Mesothelial cell of epicardium (in vitro differentiated cells): ENCODE measurements around the gene ZNF536. TPM values are rescaled to one million over a fixed set of nuclear protein-coding genes. Genes with fewer than 3 reads are reported as not detected.

ENCODE experiments used
- DNase-seq, 2 experiments: peaks; one replicate each; pipeline ENCODE4 v3.0.0; 2021; ENCODE audit warnings: low spot score in 2 of 2; ENCODE audit not compliant: unreplicated experiment in 2 of 2
- H3K27ac Mint-ChIP-seq: 2 replicates; pipeline ENCODE4 v1.8.0; 2021; ENCODE audit warnings: mixed read lengths
- H3K27me3 Mint-ChIP-seq: 2 replicates; pipeline ENCODE4 v1.8.0; 2021; ENCODE audit warnings: low read depth, mixed read lengths
- H3K36me3 Mint-ChIP-seq: 2 replicates; pipeline ENCODE4 v1.8.0; 2021; ENCODE audit warnings: mixed read lengths
- H3K4me1 Mint-ChIP-seq: 2 replicates; pipeline ENCODE4 v1.8.0; 2021; ENCODE audit warnings: mixed read lengths
- H3K4me3 Mint-ChIP-seq: 2 replicates; pipeline ENCODE4 v1.8.0; 2021; ENCODE audit warnings: mild to moderate bottlenecking, moderate library complexity, mixed read lengths
- H3K9me3 Mint-ChIP-seq: 2 replicates; pipeline ENCODE4 v1.8.0; 2021; ENCODE audit warnings: mixed read lengths
- CTCF ChIP-seq: fragments of 200-600 bp; sonication (generic); IDR thresholded peaks from one replicate; pipeline ENCODE4 v1.5.0; 2021; ENCODE audit warnings: antibody characterized with exemption; ENCODE audit not compliant: unreplicated experiment
- total RNA-seq: library from RNA; stranded (reverse); gene quantifications from 3 replicates; pipeline ENCODE4 v1.2.1, GENCODE V29; 2021

ZNF536 gene
- total RNA-seq, 1 donor from 2014 or later: 9.2 TPM

GRCh38 chr19:30530751-30531150, 158.6 kb downstream of the ZNF536 start:
- no peak overlapping the region for H3K27ac Mint-ChIP-seq
- TF ChIP-seq CTCF: no peak
- H3K36me3 Mint-ChIP-seq: no peaks in the 10 kb centered on the region
- H3K4me1 Mint-ChIP-seq: no peaks in the 10 kb centered on the region
- no peak for DNase-seq
- no peaks in the 10 kb centered on the region for H3K9me3 Mint-ChIP-seq
- no peak overlapping the region for H3K4me3 Mint-ChIP-seq
- peaks cover 19% of the 10 kb centered on the region for H3K27me3 Mint-ChIP-seq

DNA sequence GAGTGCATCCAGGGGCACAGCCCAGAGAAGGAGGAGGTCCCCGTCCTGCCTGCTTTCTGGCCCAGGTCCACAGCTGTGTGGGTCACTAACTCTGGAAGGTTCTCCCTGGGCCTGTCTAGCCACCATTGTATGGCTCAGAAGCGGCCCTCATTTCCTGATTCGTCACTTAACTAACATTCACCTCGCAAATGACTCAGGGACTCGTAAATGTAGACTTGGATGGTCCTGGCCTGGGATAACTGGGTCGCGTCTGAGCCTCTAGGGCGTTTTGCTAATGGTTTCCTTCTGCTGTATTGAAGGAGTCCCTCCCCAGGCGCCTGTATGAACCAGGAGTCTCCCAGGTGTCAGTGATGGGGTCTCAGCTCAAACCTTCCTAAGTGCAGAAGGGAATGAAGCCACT, 162.8 kb downstream of the ZNF536 start:
- no peaks in the 10 kb centered on the region for H3K9me3 Mint-ChIP-seq
- DNase-seq: no peak
- H3K4me3 Mint-ChIP-seq: no peak overlapping the region
- no peaks in the 10 kb centered on the region for H3K36me3 Mint-ChIP-seq
- no peaks in the 10 kb centered on the region for H3K4me1 Mint-ChIP-seq
- TF ChIP-seq CTCF: no peak
- peaks cover 29% of the 10 kb centered on the region for H3K27me3 Mint-ChIP-seq
- no peak overlapping the region for H3K27ac Mint-ChIP-seq

DNA sequence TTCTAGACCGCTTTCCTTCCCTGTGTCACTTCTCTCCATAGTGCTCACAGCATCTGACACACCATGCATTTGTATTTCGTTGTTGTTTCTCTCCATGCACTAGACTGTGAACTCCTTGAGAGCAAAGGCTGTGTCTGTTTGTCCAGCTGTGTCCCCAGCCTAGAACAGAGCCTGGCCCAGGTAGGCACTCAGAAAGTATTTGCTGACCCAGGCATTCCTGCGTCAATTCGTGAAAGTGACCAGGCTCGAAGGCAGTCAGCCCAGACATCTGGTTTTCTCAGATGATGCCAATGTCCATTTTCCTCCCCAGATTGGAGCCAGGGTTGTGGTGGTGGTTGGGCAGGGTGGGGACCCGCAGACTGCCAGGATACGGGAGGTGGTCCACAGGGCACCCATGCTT, 164.8 kb downstream of the ZNF536 start:
- H3K9me3 Mint-ChIP-seq: no peaks in the 10 kb centered on the region
- no peak for DNase-seq
- H3K4me3 Mint-ChIP-seq: no peak overlapping the region
- peaks cover 33% of the 10 kb centered on the region for H3K27me3 Mint-ChIP-seq
- H3K4me1 Mint-ChIP-seq: no peaks in the 10 kb centered on the region
- no peaks in the 10 kb centered on the region for H3K36me3 Mint-ChIP-seq
- H3K27ac Mint-ChIP-seq: no peak overlapping the region
- no peak for TF ChIP-seq CTCF

DNA sequence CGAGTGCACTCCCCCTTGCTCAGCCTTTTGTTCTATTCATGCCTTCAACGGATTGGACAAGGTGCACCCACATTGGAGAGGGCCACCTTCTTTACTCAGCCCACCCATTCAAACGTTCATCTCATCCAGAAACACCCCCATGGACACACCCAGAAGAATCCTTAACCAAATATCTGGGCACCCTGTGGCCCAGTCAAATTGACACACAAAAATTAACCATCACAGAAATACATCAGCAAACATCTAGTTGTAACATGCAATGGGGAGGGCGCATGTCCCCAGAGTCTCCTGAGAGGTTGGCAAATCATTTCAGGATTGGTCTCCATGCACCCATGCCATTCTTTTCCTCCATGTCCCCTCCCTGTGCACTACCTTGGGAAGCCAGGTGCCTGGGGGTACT, 167.1 kb downstream of the ZNF536 start:
- no peak overlapping the region for H3K27ac Mint-ChIP-seq
- H3K27me3 Mint-ChIP-seq: peaks cover 33% of the 10 kb centered on the region
- no peaks in the 10 kb centered on the region for H3K9me3 Mint-ChIP-seq
- no peaks in the 10 kb centered on the region for H3K36me3 Mint-ChIP-seq
- no peak for TF ChIP-seq CTCF
- no peak overlapping the region for H3K4me3 Mint-ChIP-seq
- H3K4me1 Mint-ChIP-seq: no peaks in the 10 kb centered on the region
- no peak for DNase-seq

- no peaks in the 10 kb centered on the region for H3K9me3 Mint-ChIP-seq
- TF ChIP-seq CTCF: no peak
- H3K27me3 Mint-ChIP-seq: peaks cover 33% of the 10 kb centered on the region
- no peak overlapping the region for H3K4me3 Mint-ChIP-seq
- no peaks in the 10 kb centered on the region for H3K36me3 Mint-ChIP-seq
- no peak overlapping the region for H3K27ac Mint-ChIP-seq
- no peak for DNase-seq
- no peaks in the 10 kb centered on the region for H3K4me1 Mint-ChIP-seq
Observed at GRCh38 chr19:30539981-30540380, 167.8 kb downstream of the ZNF536 start.

GRCh38 chr19:30540761-30541160, 168.6 kb downstream of the ZNF536 start:
- H3K36me3 Mint-ChIP-seq: no peaks in the 10 kb centered on the region
- H3K27ac Mint-ChIP-seq: no peak overlapping the region
- no peak for DNase-seq
- H3K27me3 Mint-ChIP-seq: peaks cover 30% of the 10 kb centered on the region
- no peaks in the 10 kb centered on the region for H3K4me1 Mint-ChIP-seq
- no peak for TF ChIP-seq CTCF
- no peak overlapping the region for H3K4me3 Mint-ChIP-seq
- no peaks in the 10 kb centered on the region for H3K9me3 Mint-ChIP-seq
